Glutamatergic neuron (in vitro differentiated cells): Measurements from ENCODE around the gene TCF7L2. TPM values are rescaled to one million over a fixed set of nuclear protein-coding genes. Genes with fewer than 3 reads are reported as not detected.

Source experiments
- DNase-seq: peaks from one replicate; pipeline ENCODE4 v3.0.0; 2022
- H3K27ac Mint-ChIP-seq: one replicate; pipeline ENCODE4 v1.8.0; 2020; ENCODE audit warnings: mild to moderate bottlenecking, mixed read lengths, inconsistent platforms; ENCODE audit not compliant: unreplicated experiment
- H3K27me3 Mint-ChIP-seq: one replicate; pipeline ENCODE4 v1.8.0; 2020; ENCODE audit warnings: mild to moderate bottlenecking, moderate library complexity, mixed read lengths, inconsistent platforms; ENCODE audit not compliant: unreplicated experiment
- H3K36me3 Mint-ChIP-seq: one replicate; pipeline ENCODE4 v1.8.0; 2020; ENCODE audit warnings: mild to moderate bottlenecking, mixed read lengths, inconsistent platforms; ENCODE audit not compliant: unreplicated experiment
- H3K4me1 Mint-ChIP-seq: one replicate; pipeline ENCODE4 v1.8.0; 2020; ENCODE audit warnings: mild to moderate bottlenecking, low read depth, mixed read lengths, inconsistent platforms; ENCODE audit not compliant: unreplicated experiment
- H3K4me3 Mint-ChIP-seq: one replicate; pipeline ENCODE4 v1.8.0; 2020; ENCODE audit warnings: mild to moderate bottlenecking, mixed read lengths, inconsistent platforms; ENCODE audit not compliant: unreplicated experiment
- H3K9me3 Mint-ChIP-seq: one replicate; pipeline ENCODE4 v1.8.0; 2020; ENCODE audit warnings: mild to moderate bottlenecking, moderate library complexity, mixed read lengths, inconsistent platforms; ENCODE audit not compliant: unreplicated experiment
- CTCF ChIP-seq: fragments of 200-600 bp; sonication (generic); IDR thresholded peaks from one replicate; pipeline ENCODE4 v1.5.0; 2021; ENCODE audit not compliant: partially characterized antibody, unreplicated experiment
- total RNA-seq: library from RNA; stranded (reverse); fragmentation: NEBNext Ultra II Directional; extraction: Animal tissue kit (Norgen Biotek cat#: 25700); gene quantifications from one replicate; pipeline ENCODE4 v1.2.1, GENCODE V29; 2021; ENCODE audit not compliant: unreplicated experiment

TCF7L2 gene
- total RNA-seq, 1 donor from 2014 or later: 5.0 TPM

GRCh38 chr10:112911206-112911605, 38.8 kb upstream of the TCF7L2 start:
- no peak for TF ChIP-seq CTCF
- Mint-ChIP-seq H3K4me1 (no peaks in the 10 kb centered on the region), H3K27ac (no peak overlapping the region), H3K36me3 (no peaks in the 10 kb centered on the region), H3K4me3 (no peak overlapping the region), H3K27me3 (peaks cover 2% of the 10 kb centered on the region), H3K9me3 (no peaks in the 10 kb centered on the region)
- no peak for DNase-seq

GRCh38 chr10:112912410-112912928, 37.6 kb upstream of the TCF7L2 start:
- no peak for DNase-seq
- Mint-ChIP-seq H3K4me3 (no peak overlapping the region), H3K4me1 (no peaks in the 10 kb centered on the region), H3K9me3 (no peaks in the 10 kb centered on the region), H3K27me3 (peaks cover 4% of the 10 kb centered on the region), H3K27ac (no peak overlapping the region), H3K36me3 (no peaks in the 10 kb centered on the region)
- TF ChIP-seq CTCF: no peak

GRCh38 chr10:112913255-112913654, 36.8 kb upstream of the TCF7L2 start:
- Mint-ChIP-seq H3K27me3 (peaks cover 4% of the 10 kb centered on the region), H3K9me3 (no peaks in the 10 kb centered on the region), H3K36me3 (no peaks in the 10 kb centered on the region), H3K27ac (no peak overlapping the region), H3K4me3 (no peak overlapping the region), H3K4me1 (no peaks in the 10 kb centered on the region)
- no peak for DNase-seq
- no peak for TF ChIP-seq CTCF

- Mint-ChIP-seq H3K4me3 (no peak overlapping the region), H3K36me3 (no peaks in the 10 kb centered on the region), H3K9me3 (no peaks in the 10 kb centered on the region), H3K4me1 (no peaks in the 10 kb centered on the region), H3K27ac (no peak overlapping the region), H3K27me3 (peaks cover 4% of the 10 kb centered on the region)
- no peak for TF ChIP-seq CTCF
- no peak for DNase-seq
Observed at GRCh38 chr10:112913661-112914287, 36.3 kb upstream of the TCF7L2 start.

- Mint-ChIP-seq H3K27ac (no peak overlapping the region), H3K27me3 (peaks cover 5% of the 10 kb centered on the region), H3K4me3 (no peak overlapping the region), H3K4me1 (no peaks in the 10 kb centered on the region), H3K9me3 (no peaks in the 10 kb centered on the region), H3K36me3 (no peaks in the 10 kb centered on the region)
- no peak for TF ChIP-seq CTCF
- no peak for DNase-seq
Observed at GRCh38 chr10:112914288-112914952, 35.6 kb upstream of the TCF7L2 start.
